Measurements from ENCODE around the gene ERC1.
"Not testable (repeated sequence)": the region's sequence is repeated elsewhere in the genome, so short reads cannot be mapped to it uniquely, and the experiment has no call there.

Gene ERC1

GRCh38 chr12:1347294-1347693 lies 356.3 kb downstream of the ERC1 start:
- DNase-seq (ENCODE audit: low spot score in 2 of 2), result no peak
- H3K4me1 ChIP-seq, result no peaks in the 10 kb centered on the region
- H3K4me3 ChIP-seq, result no peak overlapping the region
- no peaks in the 10 kb centered on the region for H3K9me3 ChIP-seq
- H3K27me3 ChIP-seq (ENCODE audit: low read depth), result no peaks in the 10 kb centered on the region
- in situ Hi-C loops (cut with MboI; ENCODE audit: low sequenced_read_pairs), result no loop called here
- no peaks in the 10 kb centered on the region for H3K36me3 ChIP-seq (replicated peaks)

- Histone ChIP-seq H3K9me3 (no peaks in the 10 kb centered on the region), H3K36me3 (replicated peaks) (no peaks in the 10 kb centered on the region), H3K4me1 (peaks cover 5% of the 10 kb centered on the region), H3K27me3 (ENCODE audit: low read depth) (no peaks in the 10 kb centered on the region), H3K4me3 (no peak overlapping the region)
- in situ Hi-C loops (cut with MboI; ENCODE audit: low sequenced_read_pairs), result no loop called here
- no peak for DNase-seq (ENCODE audit: low spot score in 2 of 2)
Observed at GRCh38 chr12:1348606-1349005, 357.6 kb downstream of the ERC1 start.

GRCh38 chr12:1350055-1350933 lies 359.3 kb downstream of the ERC1 start:
- no peak for DNase-seq (ENCODE audit: low spot score in 2 of 2)
- in situ Hi-C loops (cut with MboI; ENCODE audit: low sequenced_read_pairs), result no loop called here
- H3K36me3 ChIP-seq (replicated peaks), result no peaks in the 10 kb centered on the region

GRCh38 chr12:1350934-1351240 lies 359.9 kb downstream of the ERC1 start:
- Histone ChIP-seq H3K4me3 (no peak overlapping the region), H3K9me3 (no peaks in the 10 kb centered on the region), H3K36me3 (replicated peaks) (no peaks in the 10 kb centered on the region), H3K4me1 (peaks cover 19% of the 10 kb centered on the region), H3K27me3 (ENCODE audit: low read depth) (no peaks in the 10 kb centered on the region)
- in situ Hi-C loops (cut with MboI; ENCODE audit: low sequenced_read_pairs), result no loop called here
- no peak for DNase-seq (ENCODE audit: low spot score in 2 of 2)

More at GRCh38 chr12:1350055-1350933, 359.3 kb downstream of the ERC1 start:
- no peak overlapping the region for H3K4me3 ChIP-seq
- H3K4me1 ChIP-seq, result peaks cover 14% of the 10 kb centered on the region
- no peaks in the 10 kb centered on the region for H3K27me3 ChIP-seq (ENCODE audit: low read depth)
- H3K9me3 ChIP-seq, result no peaks in the 10 kb centered on the region

- no peaks in the 10 kb centered on the region for H3K36me3 ChIP-seq (replicated peaks)
- in situ Hi-C loops (cut with MboI; ENCODE audit: low sequenced_read_pairs), result no loop called here
- peaks cover 19% of the 10 kb centered on the region for H3K4me1 ChIP-seq
- H3K27me3 ChIP-seq (ENCODE audit: low read depth), result no peaks in the 10 kb centered on the region
- no peaks in the 10 kb centered on the region for H3K9me3 ChIP-seq
- DNase-seq (ENCODE audit: low spot score in 2 of 2), result no peak
- no peak overlapping the region for H3K4me3 ChIP-seq
Observed at GRCh38 chr12:1351926-1352325, 360.9 kb downstream of the ERC1 start.

- Histone ChIP-seq H3K9me3 (no peaks in the 10 kb centered on the region), H3K36me3 (replicated peaks) (no peaks in the 10 kb centered on the region), H3K27me3 (ENCODE audit: low read depth) (no peaks in the 10 kb centered on the region), H3K4me1 (peaks cover 19% of the 10 kb centered on the region), H3K4me3 (no peak overlapping the region)
- in situ Hi-C loops (cut with MboI; ENCODE audit: low sequenced_read_pairs), result no loop called here
- DNase-seq (ENCODE audit: low spot score in 2 of 2), result peak; percentile 70 to 72
Observed at GRCh38 chr12:1353451-1353850, 362.4 kb downstream of the ERC1 start.

- H3K4me1 ChIP-seq, result peaks cover 19% of the 10 kb centered on the region
- no peaks in the 10 kb centered on the region for H3K36me3 ChIP-seq (replicated peaks)
- no peaks in the 10 kb centered on the region for H3K9me3 ChIP-seq
- DNase-seq (ENCODE audit: low spot score in 2 of 2), result peak; percentile 37 to 83
- H3K27me3 ChIP-seq (ENCODE audit: low read depth), result no peaks in the 10 kb centered on the region
- H3K4me3 ChIP-seq, result no peak overlapping the region
- in situ Hi-C loops (cut with MboI; ENCODE audit: low sequenced_read_pairs), result no loop called here
Observed at GRCh38 chr12:1355396-1355795, 364.4 kb downstream of the ERC1 start.

- H3K4me3 ChIP-seq; DNase-seq (ENCODE audit: low spot score in 2 of 2); H3K36me3 ChIP-seq (replicated peaks); H3K27me3 ChIP-seq (ENCODE audit: low read depth); H3K9me3 ChIP-seq; in situ Hi-C loops (cut with MboI; ENCODE audit: low sequenced_read_pairs): not testable (repeated sequence)
- H3K4me1 ChIP-seq, result peaks cover 19% of the 10 kb centered on the region
Observed at GRCh38 chr12:1355871-1356270, 364.8 kb downstream of the ERC1 start.

- H3K4me3 ChIP-seq, result no peak overlapping the region
- H3K36me3 ChIP-seq (replicated peaks), result no peaks in the 10 kb centered on the region
- in situ Hi-C loops (cut with MboI; ENCODE audit: low sequenced_read_pairs), result no loop called here
Observed at GRCh38 chr12:1356285-1356684, 365.3 kb downstream of the ERC1 start.

GRCh38 chr12:1357171-1357570 lies 366.1 kb downstream of the ERC1 start:
- Histone ChIP-seq H3K27me3 (ENCODE audit: low read depth) (no peaks in the 10 kb centered on the region), H3K4me3 (no peak overlapping the region), H3K4me1 (peaks cover 19% of the 10 kb centered on the region), H3K9me3 (no peaks in the 10 kb centered on the region), H3K36me3 (replicated peaks) (no peaks in the 10 kb centered on the region)
- in situ Hi-C loops (cut with MboI; ENCODE audit: low sequenced_read_pairs), result no loop called here
- no peak for DNase-seq (ENCODE audit: low spot score in 2 of 2)

More at GRCh38 chr12:1356285-1356684, 365.3 kb downstream of the ERC1 start:
- no peak for DNase-seq (ENCODE audit: low spot score in 2 of 2)
- H3K4me1 ChIP-seq, result peaks cover 19% of the 10 kb centered on the region
- H3K27me3 ChIP-seq (ENCODE audit: low read depth), result no peaks in the 10 kb centered on the region
- no peaks in the 10 kb centered on the region for H3K9me3 ChIP-seq

- H3K9me3 ChIP-seq, result no peaks in the 10 kb centered on the region
- in situ Hi-C loops (cut with MboI; ENCODE audit: low sequenced_read_pairs), result no loop called here
- H3K27me3 ChIP-seq (ENCODE audit: low read depth), result no peaks in the 10 kb centered on the region
- H3K4me1 ChIP-seq, result peaks cover 19% of the 10 kb centered on the region
- H3K4me3 ChIP-seq, result no peak overlapping the region
- DNase-seq (ENCODE audit: low spot score in 2 of 2), result no peak
- no peaks in the 10 kb centered on the region for H3K36me3 ChIP-seq (replicated peaks)
Observed at GRCh38 chr12:1357711-1358110, 366.7 kb downstream of the ERC1 start.

- Histone ChIP-seq H3K4me3 (no peak overlapping the region), H3K36me3 (replicated peaks) (no peaks in the 10 kb centered on the region), H3K9me3 (no peaks in the 10 kb centered on the region), H3K27me3 (ENCODE audit: low read depth) (no peaks in the 10 kb centered on the region), H3K4me1 (peaks cover 3% of the 10 kb centered on the region)
- in situ Hi-C loops (cut with MboI; ENCODE audit: low sequenced_read_pairs), result no loop called here
- no peak for DNase-seq (ENCODE audit: low spot score in 2 of 2)
Observed at GRCh38 chr12:1360441-1361210, 369.6 kb downstream of the ERC1 start.

- DNase-seq (ENCODE audit: low spot score in 2 of 2), result no peak
- no peaks in the 10 kb centered on the region for H3K9me3 ChIP-seq
- no peaks in the 10 kb centered on the region for H3K36me3 ChIP-seq (replicated peaks)
- H3K4me3 ChIP-seq, result no peak overlapping the region
- peaks cover 2% of the 10 kb centered on the region; the same call in 1 of the 2 replicates for H3K4me1 ChIP-seq
- H3K27me3 ChIP-seq (ENCODE audit: low read depth), result no peaks in the 10 kb centered on the region
- in situ Hi-C loops (cut with MboI; ENCODE audit: low sequenced_read_pairs), result no loop called here
Observed at GRCh38 chr12:1362143-1362662, 371.2 kb downstream of the ERC1 start.

GRCh38 chr12:1365703-1366102 lies 374.7 kb downstream of the ERC1 start:
- H3K9me3 ChIP-seq, result no peaks in the 10 kb centered on the region
- no peak overlapping the region for H3K4me3 ChIP-seq
- DNase-seq (ENCODE audit: low spot score in 2 of 2), result no peak
- 0 out of 2 replicates have a peak, but pooled peaks cover 4% of the 10 kb centered on the region for H3K27me3 ChIP-seq (ENCODE audit: low read depth)
- peaks cover 30% of the 10 kb centered on the region for H3K4me1 ChIP-seq
- H3K36me3 ChIP-seq (replicated peaks), result no peaks in the 10 kb centered on the region
- in situ Hi-C loops (cut with MboI; ENCODE audit: low sequenced_read_pairs), result no loop called here

Measured in HAP-1 (cell line).